OCI-LY1 (cell line): Measurements from ENCODE around the gene CYB5B.

Experiments
- EZH2 ChIP-seq: fragments of 200-600 bp; sonication (generic), shearing (Covaris generic); IDR thresholded peaks from 2 replicates; pipeline ENCODE4 v1.8.0; 2017; ENCODE audit warnings: borderline replicate concordance, mixed run types, mild to moderate bottlenecking, antibody characterized with exemption, low read length, moderate library complexity, mixed read lengths
- TF ChIP-seq, protein P1 (sequence below): fragments of 200-600 bp; sonication (generic), shearing (Covaris generic); IDR thresholded peaks from 2 replicates; pipeline ENCODE4 v1.5.1; 2017; ENCODE audit warnings: mild to moderate bottlenecking, antibody characterized with exemption, low read length, moderate library complexity, mixed read lengths

DNA sequence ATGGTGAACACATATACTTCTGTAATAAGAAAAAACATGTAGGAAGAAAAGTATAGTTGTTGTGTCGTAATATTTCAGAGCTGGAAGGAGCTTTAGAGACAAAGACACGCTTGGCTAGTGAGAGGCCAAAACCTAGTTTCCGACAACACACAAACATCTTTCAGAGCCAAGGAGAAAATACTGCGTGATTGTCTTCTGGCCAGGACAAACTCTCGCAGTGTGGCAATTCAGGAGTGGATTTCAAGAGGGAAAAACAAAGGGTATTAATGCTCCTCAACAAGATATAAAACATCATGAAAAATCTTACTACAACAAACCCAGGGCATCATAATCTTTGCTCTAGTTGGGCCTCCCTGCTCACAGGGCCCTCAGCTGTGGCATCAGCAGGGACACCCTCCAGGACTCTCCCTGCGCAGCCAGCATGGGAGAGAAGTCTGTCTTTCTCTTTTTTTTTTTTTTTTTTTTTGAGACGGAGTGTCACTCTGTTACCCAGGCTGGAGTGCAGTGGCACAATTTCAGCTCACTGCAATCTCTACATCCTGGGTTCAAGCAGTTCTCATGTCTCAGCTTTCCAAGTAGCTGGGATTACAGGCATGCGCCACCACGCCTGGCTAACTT, 66.4 kb downstream of the CYB5B start:
- TF ChIP-seq, protein P1, sequence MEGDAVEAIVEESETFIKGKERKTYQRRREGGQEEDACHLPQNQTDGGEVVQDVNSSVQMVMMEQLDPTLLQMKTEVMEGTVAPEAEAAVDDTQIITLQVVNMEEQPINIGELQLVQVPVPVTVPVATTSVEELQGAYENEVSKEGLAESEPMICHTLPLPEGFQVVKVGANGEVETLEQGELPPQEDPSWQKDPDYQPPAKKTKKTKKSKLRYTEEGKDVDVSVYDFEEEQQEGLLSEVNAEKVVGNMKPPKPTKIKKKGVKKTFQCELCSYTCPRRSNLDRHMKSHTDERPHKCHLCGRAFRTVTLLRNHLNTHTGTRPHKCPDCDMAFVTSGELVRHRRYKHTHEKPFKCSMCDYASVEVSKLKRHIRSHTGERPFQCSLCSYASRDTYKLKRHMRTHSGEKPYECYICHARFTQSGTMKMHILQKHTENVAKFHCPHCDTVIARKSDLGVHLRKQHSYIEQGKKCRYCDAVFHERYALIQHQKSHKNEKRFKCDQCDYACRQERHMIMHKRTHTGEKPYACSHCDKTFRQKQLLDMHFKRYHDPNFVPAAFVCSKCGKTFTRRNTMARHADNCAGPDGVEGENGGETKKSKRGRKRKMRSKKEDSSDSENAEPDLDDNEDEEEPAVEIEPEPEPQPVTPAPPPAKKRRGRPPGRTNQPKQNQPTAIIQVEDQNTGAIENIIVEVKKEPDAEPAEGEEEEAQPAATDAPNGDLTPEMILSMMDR: no peak
- TF ChIP-seq EZH2: no peak
